Parathyroid adenoma (tissue), 2 donors: Measurements from ENCODE around the gene C1orf35.

Source experiments
- H2AFZ ChIP-seq: fragments of 300-600 bp; sonication (generic); one replicate; pipeline ENCODE4 v1.7.0; 2017; ENCODE audit warnings: antibody characterized with exemption, mild to moderate bottlenecking
- H3K27ac ChIP-seq: fragments of 300-600 bp; sonication (generic); one replicate; pipeline ENCODE4 v1.7.0; 2017
- H3K27me3 ChIP-seq: fragments of 300-600 bp; sonication (generic); one replicate; pipeline ENCODE4 v1.7.0; 2017; ENCODE audit warnings: low read length; ENCODE audit not compliant: control insufficient read depth, insufficient read depth
- H3K36me3 ChIP-seq: fragments of 300-600 bp; sonication (generic); one replicate; pipeline ENCODE4 v1.7.0; 2017; ENCODE audit warnings: low read length; ENCODE audit not compliant: control insufficient read depth, insufficient read depth
- H3K4me1 ChIP-seq: fragments of 300-600 bp; sonication (generic); one replicate; pipeline ENCODE4 v1.7.0; 2017; ENCODE audit warnings: control low read depth
- H3K4me2 ChIP-seq: fragments of 300-600 bp; sonication (generic); one replicate; pipeline ENCODE4 v1.7.0; 2017; ENCODE audit warnings: low read length
- H3K4me3 ChIP-seq: fragments of 300-600 bp; sonication (generic); one replicate; pipeline ENCODE4 v1.7.0; 2017; ENCODE audit warnings: low read depth, low read length
- H3K79me2 ChIP-seq: fragments of 300-600 bp; sonication (generic); one replicate; pipeline ENCODE4 v1.7.0; 2017; ENCODE audit warnings: control low read depth
- H3K9ac ChIP-seq: fragments of 300-600 bp; sonication (generic); one replicate; pipeline ENCODE4 v1.7.0; 2017; ENCODE audit warnings: mild to moderate bottlenecking
- H3K9me3 ChIP-seq: fragments of 300-600 bp; sonication (generic); one replicate; pipeline ENCODE4 v1.7.0; 2017; ENCODE audit warnings: low read length; ENCODE audit not compliant: control insufficient read depth
- CTCF ChIP-seq: fragments of 300-600 bp; sonication (generic); IDR thresholded peaks from one replicate; pipeline ENCODE4 v1.7.0; 2017; ENCODE audit warnings: antibody characterized with exemption, mild to moderate bottlenecking
- donor health status: primary hyperparathyroidism.

The C1orf35 gene

GRCh38 chr1:228150461-228151179 is 47.5 kb upstream of the C1orf35 start:
- H3K27ac ChIP-seq = peak overlapping the region; percentile 91
- peak overlapping the region; percentile 38 for H2AFZ ChIP-seq
- peak overlapping the region; percentile 26 for H3K4me3 ChIP-seq
- H3K9me3 ChIP-seq = no peaks in the 10 kb centered on the region
- H3K9ac ChIP-seq = peak overlapping the region; percentile 37
- H3K27me3 ChIP-seq = no peaks in the 10 kb centered on the region
- TF ChIP-seq CTCF = no peak
- no peaks in the 10 kb centered on the region for H3K36me3 ChIP-seq
- peaks cover 6% of the 10 kb centered on the region for H3K4me1 ChIP-seq
- peak overlapping the region; percentile 70 for H3K4me2 ChIP-seq
- peaks cover 20% of the 10 kb centered on the region for H3K79me2 ChIP-seq

- no peaks in the 10 kb centered on the region for H3K9me3 ChIP-seq
- H2AFZ ChIP-seq = peak overlapping the region; percentile 38
- H3K4me3 ChIP-seq = peak overlapping the region; percentile 41
- H3K4me2 ChIP-seq = peak overlapping the region; percentile 70
- peak overlapping the region; percentile 37 for H3K9ac ChIP-seq
- no peak for TF ChIP-seq CTCF
- peaks cover 6% of the 10 kb centered on the region for H3K4me1 ChIP-seq
- H3K36me3 ChIP-seq = no peaks in the 10 kb centered on the region
- no peaks in the 10 kb centered on the region for H3K27me3 ChIP-seq
- H3K27ac ChIP-seq = peak overlapping the region; percentile 91
- H3K79me2 ChIP-seq = peaks cover 23% of the 10 kb centered on the region
Measured at GRCh38 chr1:228150120-228150460, 47.0 kb upstream of the C1orf35 start.

GRCh38 chr1:228149406-228150119 is 46.4 kb upstream of the C1orf35 start, which contains the start of gene GJC2:
GJC2 (plus strand) TSS chr1:228149930; CDS start chr1:228157759, 7,829 bp downstream.
- peak within 1 kb of the TSS; percentile 91 for H3K27ac ChIP-seq
- H3K9ac ChIP-seq = peak within 1 kb of the TSS; percentile 37
- H3K9me3 ChIP-seq = no peaks in the 10 kb centered on the region
- no peak for TF ChIP-seq CTCF
- peaks cover 27% of the 10 kb centered on the region for H3K79me2 ChIP-seq
- peak within 1 kb of the TSS; percentile 41 for H3K4me3 ChIP-seq
- H3K36me3 ChIP-seq = no peaks in the 10 kb centered on the region
- peaks cover 6% of the 10 kb centered on the region for H3K4me1 ChIP-seq
- H2AFZ ChIP-seq = peak within 1 kb of the TSS; percentile 38
- peak within 1 kb of the TSS; percentile 70 for H3K4me2 ChIP-seq
- H3K27me3 ChIP-seq = no peaks in the 10 kb centered on the region

GRCh38 chr1:228148935-228149405 is 45.8 kb upstream of the C1orf35 start:
- no peaks in the 10 kb centered on the region for H3K9me3 ChIP-seq
- peak overlapping the region; percentile 11 for H3K9ac ChIP-seq
- H3K4me1 ChIP-seq = peaks cover 6% of the 10 kb centered on the region
- H3K79me2 ChIP-seq = peaks cover 32% of the 10 kb centered on the region
- peak overlapping the region; percentile 70 for H3K4me2 ChIP-seq
- TF ChIP-seq CTCF = no peak
- H3K27me3 ChIP-seq = no peaks in the 10 kb centered on the region
- no peak overlapping the region for H3K4me3 ChIP-seq
- H3K27ac ChIP-seq = peak overlapping the region; percentile 91
- peak overlapping the region; percentile 38 for H2AFZ ChIP-seq
- no peaks in the 10 kb centered on the region for H3K36me3 ChIP-seq
